GM23338 (cell line): Measurements from ENCODE around the gene TCP10L. TPM values are rescaled to one million over a fixed set of nuclear protein-coding genes. Genes with fewer than 3 reads are reported as not detected.

Source experiments
- ATAC-seq: fragments of 200-7000 bp; cut with Tn5 transposase; 3 replicates; pipeline ENCODE4 v1.9.1; 2020
- DNase-seq: peaks from one replicate; pipeline ENCODE4 v3.0.0-alpha.2; 2015; ENCODE audit warnings: low spot score
- H2AFZ ChIP-seq: fragments of 200-600 bp; sonication (generic); 2 replicates; pipeline ENCODE4 v1.8.0; 2016; ENCODE audit warnings: antibody characterized with exemption, mild to moderate bottlenecking, moderate library complexity
- H3F3A ChIP-seq: fragments of 200-600 bp; sonication (generic); replicated peaks from 2 replicates; pipeline ENCODE4 v1.8.0; 2017; ENCODE audit warnings: antibody characterized with exemption, mixed run types, low read depth
- H3K27ac ChIP-seq: fragments of 200-600 bp; sonication (generic); 2 replicates; pipeline ENCODE4 v1.6.1; 2016; ENCODE audit warnings: low read depth
- H3K27me3 ChIP-seq: fragments of 200-600 bp; sonication (generic); 2 replicates; pipeline ENCODE4 v1.8.0; 2016; ENCODE audit warnings: mild to moderate bottlenecking, mixed run types, moderate library complexity; ENCODE audit not compliant: insufficient read depth
- H3K36me3 ChIP-seq: fragments of 200-600 bp; sonication (generic); 2 replicates; pipeline ENCODE4 v1.8.0; 2016; ENCODE audit warnings: mild to moderate bottlenecking; ENCODE audit not compliant: insufficient read depth
- H3K4me1 ChIP-seq: fragments of 200-600 bp; sonication (generic); 2 replicates; pipeline ENCODE4 v1.8.0; 2016; ENCODE audit warnings: mild to moderate bottlenecking, moderate library complexity; ENCODE audit not compliant: insufficient read depth
- H3K4me2 ChIP-seq: fragments of 200-600 bp; sonication (generic); 2 replicates; pipeline ENCODE4 v1.7.1; 2017; ENCODE audit warnings: mixed run types
- H3K4me3 ChIP-seq: fragments of 200-600 bp; sonication (generic); 2 replicates; pipeline ENCODE4 v1.6.1; 2016; ENCODE audit warnings: mixed run types
- H3K79me2 ChIP-seq: fragments of 200-600 bp; sonication (generic); replicated peaks from 2 replicates; pipeline ENCODE4 v1.8.0; 2017; ENCODE audit warnings: mild to moderate bottlenecking; ENCODE audit not compliant: insufficient read depth
- H3K9me2 ChIP-seq: fragments of 200-600 bp; sonication (generic); 2 replicates; pipeline ENCODE4 v1.8.0; 2017; ENCODE audit not compliant: insufficient read depth
- H4K20me1 ChIP-seq: fragments of 200-600 bp; sonication (generic); replicated peaks from 2 replicates; pipeline ENCODE4 v1.8.0; 2017; ENCODE audit warnings: mild to moderate bottlenecking; ENCODE audit not compliant: insufficient read depth
- H3K27ac Mint-ChIP-seq: 2 replicates; pipeline ENCODE4 v1.8.0; 2020; ENCODE audit warnings: inconsistent platforms, mild to moderate bottlenecking, moderate library complexity, mixed read lengths
- H3K27me3 Mint-ChIP-seq: 3 replicates; pipeline ENCODE4 v1.8.0; 2022; ENCODE audit warnings: low read depth, mild to moderate bottlenecking, moderate library complexity, mixed read lengths, inconsistent platforms; ENCODE audit not compliant: insufficient read depth, poor library complexity
- H3K36me3 Mint-ChIP-seq: 3 replicates; pipeline ENCODE4 v1.8.0; 2021; ENCODE audit warnings: low read depth, mild to moderate bottlenecking, inconsistent platforms, moderate library complexity, mixed read lengths
- H3K4me1 Mint-ChIP-seq: 3 replicates; pipeline ENCODE4 v1.8.0; 2020; ENCODE audit warnings: mild to moderate bottlenecking, inconsistent platforms, mixed read lengths
- H3K4me3 Mint-ChIP-seq: 3 replicates; pipeline ENCODE4 v1.8.0; 2021; ENCODE audit warnings: moderate library complexity, mild to moderate bottlenecking, inconsistent platforms, mixed read lengths
- H3K9me3 Mint-ChIP-seq: 3 replicates; pipeline ENCODE4 v1.8.0; 2020; ENCODE audit warnings: moderate library complexity, mild to moderate bottlenecking, inconsistent platforms, mixed read lengths
- REST ChIP-seq: IDR thresholded peaks from one replicate; pipeline ENCODE4 v1.6.1; 2018; ENCODE audit warnings: antibody characterized with exemption; ENCODE audit not compliant: unreplicated experiment
- ZNF331 ChIP-seq: fragments of 250-450 bp; sonication (Bioruptor Pico); IDR thresholded peaks from 2 replicates; pipeline ENCODE4 v1.5.0; 2020; ENCODE audit warnings: low read depth, mild to moderate bottlenecking, moderate library complexity
- ZNF462 ChIP-seq: fragments of 250-450 bp; sonication (Bioruptor Pico); IDR thresholded peaks from 2 replicates; pipeline ENCODE4 v1.5.0; 2020; ENCODE audit warnings: mild to moderate bottlenecking, moderate library complexity
- polyA plus RNA-seq: library from polyadenylated mRNA; unstranded; fragments of >200 nt; fragmentation: Nextera tagmentation; extraction: Ambion mirVana; gene quantifications from 2 replicates; pipeline ENCODE4 v1.2.1, GENCODE V29; 2016
- total RNA-seq: library from RNA; depleted of rRNA; stranded (reverse); fragments of >200 nt; shearing (Covaris generic); gene quantifications from 2 replicates; pipeline ENCODE4 v1.2.3, GENCODE V29; 2014
- TF ChIP-seq, protein P1 (sequence below), 2 experiments: fragments of 200-600 bp in 1 of 2; sonication (generic) in 1 of 2; conservative IDR thresholded peaks; 2 replicates each; pipeline versions ENCODE4 v1.5.1 to v1.6.1; 2016 to 2017; ENCODE audit warnings: antibody characterized with exemption in 2 of 2, low read depth in 2 of 2, mild to moderate bottlenecking in 2 of 2, moderate library complexity in 1 of 2

TCP10L gene
- total and polyA plus RNA-seq, 2 experiments from 2014 or later, result 0.10 to 0.65 TPM

- no peak for TF ChIP-seq REST
Observed at GRCh38 chr21:32539378-32539777, 45.9 kb downstream of the TCP10L start (continued).

- peak; percentile 73 for ATAC-seq
Observed at GRCh38 chr21:32538147-32538792, 47.1 kb downstream of the TCP10L start.

More at GRCh38 chr21:32538147-32538792, 47.1 kb downstream of the TCP10L start:
- Histone ChIP-seq H3F3A (peaks cover 4% of the 10 kb centered on the region; the same call in 1 of the 2 replicates), H3K4me2 (no peak overlapping the region), H2AFZ (no peak overlapping the region), H3K36me3 (no peaks in the 10 kb centered on the region), H3K27me3 (no peaks in the 10 kb centered on the region), H3K9me2 (no peaks in the 10 kb centered on the region), H3K4me1 (peaks cover 9% of the 10 kb centered on the region), H3K4me3 (no peak overlapping the region), H3K79me2 (no peaks in the 10 kb centered on the region), H3K27ac (no peak overlapping the region), H4K20me1 (no peaks in the 10 kb centered on the region)
- H3K9me3 Mint-ChIP-seq, result no peaks in the 10 kb centered on the region; the same call in 2 of the 3 replicates
- H3K4me3 Mint-ChIP-seq, result no peak overlapping the region
- TF ChIP-seq ZNF331, result no peak
- TF ChIP-seq, protein P1, sequence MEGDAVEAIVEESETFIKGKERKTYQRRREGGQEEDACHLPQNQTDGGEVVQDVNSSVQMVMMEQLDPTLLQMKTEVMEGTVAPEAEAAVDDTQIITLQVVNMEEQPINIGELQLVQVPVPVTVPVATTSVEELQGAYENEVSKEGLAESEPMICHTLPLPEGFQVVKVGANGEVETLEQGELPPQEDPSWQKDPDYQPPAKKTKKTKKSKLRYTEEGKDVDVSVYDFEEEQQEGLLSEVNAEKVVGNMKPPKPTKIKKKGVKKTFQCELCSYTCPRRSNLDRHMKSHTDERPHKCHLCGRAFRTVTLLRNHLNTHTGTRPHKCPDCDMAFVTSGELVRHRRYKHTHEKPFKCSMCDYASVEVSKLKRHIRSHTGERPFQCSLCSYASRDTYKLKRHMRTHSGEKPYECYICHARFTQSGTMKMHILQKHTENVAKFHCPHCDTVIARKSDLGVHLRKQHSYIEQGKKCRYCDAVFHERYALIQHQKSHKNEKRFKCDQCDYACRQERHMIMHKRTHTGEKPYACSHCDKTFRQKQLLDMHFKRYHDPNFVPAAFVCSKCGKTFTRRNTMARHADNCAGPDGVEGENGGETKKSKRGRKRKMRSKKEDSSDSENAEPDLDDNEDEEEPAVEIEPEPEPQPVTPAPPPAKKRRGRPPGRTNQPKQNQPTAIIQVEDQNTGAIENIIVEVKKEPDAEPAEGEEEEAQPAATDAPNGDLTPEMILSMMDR (conservative IDR thresholded peaks at IDR 0.05; ENCODE audit: low read depth in 2 of 2), result 0 out of 4 replicates have a peak, but pooled peaks of 1 of the 2 experiments have one; percentile 4
- TF ChIP-seq ZNF462 (CRISPR knock-in tag), result no peak
- DNase-seq, result no peak
- peaks cover 1% of the 10 kb centered on the region for H3K27me3 Mint-ChIP-seq
- no peak overlapping the region for H3K27ac Mint-ChIP-seq
- H3K36me3 Mint-ChIP-seq, result no peaks in the 10 kb centered on the region
- peaks cover 14% of the 10 kb centered on the region for H3K4me1 Mint-ChIP-seq
